BJ (cell line): Measurements from ENCODE around the gene VTA1. TPM values are rescaled to one million over a fixed set of nuclear protein-coding genes. Genes with fewer than 3 reads are reported as not detected.
A peak's percentile ranks its signal among the peaks of the same experiment; 100 is the strongest.
"Not testable (repeated sequence)": the region's sequence is repeated elsewhere in the genome, so short reads cannot be mapped to it uniquely, and the experiment has no call there.

Source experiments
- CTCF ChIA-PET: fragments of 350-600 bp; formaldehyde crosslinking; extraction: SDS; loops from one replicate; lab custom pipeline; 2021; ENCODE audit warnings: antibody characterized with exemption, inconsistent platforms; lab: Yijun Ruan, JAX
- POLR2A ChIA-PET: fragments of 300-600 bp; sonication (Branson Sonifier 250); formaldehyde crosslinking; extraction: SDS; loops from one replicate; lab custom pipeline; 2021; ENCODE audit warnings: antibody characterized with exemption; lab: Charles Lee
- DNase-seq: peaks from one replicate; pipeline ENCODE4 v3.0.0-alpha.2; 2011; ENCODE audit warnings: low read depth
- H3K27me3 ChIP-seq: 2 replicates; pipeline ENCODE4 v1.6.0; 2011; ENCODE audit warnings: low read length; ENCODE audit not compliant: control insufficient read depth, insufficient read depth
- H3K36me3 ChIP-seq: 2 replicates; pipeline ENCODE4 v1.5.1; 2011; ENCODE audit warnings: low read length; ENCODE audit not compliant: control insufficient read depth, insufficient read depth
- H3K4me3 ChIP-seq: 2 replicates; pipeline ENCODE4 v1.5.1; 2011; ENCODE audit warnings: low read depth, mild to moderate bottlenecking, control low read depth, low read length
- polyA plus RNA-seq: library from polyadenylated mRNA; depleted of rRNA; stranded (reverse); fragments of >200 nt; gene quantifications from 2 replicates; pipeline ENCODE4 v1.2.3, GENCODE V29; 2011
- TF ChIP-seq, protein P1 (sequence below): IDR thresholded peaks from 2 replicates; pipeline ENCODE4 v1.5.1; 2011; ENCODE audit warnings: low read depth, mild to moderate bottlenecking, control low read depth, inconsistent platforms, low read length, moderate library complexity; ENCODE audit not compliant: insufficient read depth

VTA1 gene
- polyA plus RNA-seq, 1 experiment, result 66.7 TPM

GRCh38 chr6:142226731-142227130 lies 79.7 kb downstream of the VTA1 start:
- H3K4me3 ChIP-seq, result no peak overlapping the region
- TF ChIP-seq, protein P1, sequence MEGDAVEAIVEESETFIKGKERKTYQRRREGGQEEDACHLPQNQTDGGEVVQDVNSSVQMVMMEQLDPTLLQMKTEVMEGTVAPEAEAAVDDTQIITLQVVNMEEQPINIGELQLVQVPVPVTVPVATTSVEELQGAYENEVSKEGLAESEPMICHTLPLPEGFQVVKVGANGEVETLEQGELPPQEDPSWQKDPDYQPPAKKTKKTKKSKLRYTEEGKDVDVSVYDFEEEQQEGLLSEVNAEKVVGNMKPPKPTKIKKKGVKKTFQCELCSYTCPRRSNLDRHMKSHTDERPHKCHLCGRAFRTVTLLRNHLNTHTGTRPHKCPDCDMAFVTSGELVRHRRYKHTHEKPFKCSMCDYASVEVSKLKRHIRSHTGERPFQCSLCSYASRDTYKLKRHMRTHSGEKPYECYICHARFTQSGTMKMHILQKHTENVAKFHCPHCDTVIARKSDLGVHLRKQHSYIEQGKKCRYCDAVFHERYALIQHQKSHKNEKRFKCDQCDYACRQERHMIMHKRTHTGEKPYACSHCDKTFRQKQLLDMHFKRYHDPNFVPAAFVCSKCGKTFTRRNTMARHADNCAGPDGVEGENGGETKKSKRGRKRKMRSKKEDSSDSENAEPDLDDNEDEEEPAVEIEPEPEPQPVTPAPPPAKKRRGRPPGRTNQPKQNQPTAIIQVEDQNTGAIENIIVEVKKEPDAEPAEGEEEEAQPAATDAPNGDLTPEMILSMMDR, result no peak
- POLR2A ChIA-PET, result interaction anchor here (0.6 kb wide), 1 partner anchor 18 kb away, joined by 3 read pairs; no protein-coding TSS in a partner anchor
- CTCF ChIA-PET, result interaction anchor here (0.7 kb wide), 1 partner anchor 77 kb away, joined by 3 read pairs; no protein-coding TSS in a partner anchor
- no peaks in the 10 kb centered on the region for H3K27me3 ChIP-seq
- H3K36me3 ChIP-seq, result no peaks in the 10 kb centered on the region
- no peak for DNase-seq

- H3K27me3 ChIP-seq, H3K36me3 ChIP-seq, POLR2A ChIA-PET, DNase-seq, H3K4me3 ChIP-seq, CTCF ChIA-PET: not testable (repeated sequence)
Measured at GRCh38 chr6:142229518-142230270, 82.6 kb downstream of the VTA1 start.

- not testable (repeated sequence) for DNase-seq
- CTCF ChIA-PET, result interaction anchor here (0.6 to 1.6 kb wide), 5 partner anchors 17 to 164 kb away, joined by 3 to 5 read pairs (median 3); no protein-coding TSS in a partner anchor
- TF ChIP-seq, protein P1, result 0 out of 2 replicates have a peak, but pooled peaks have one; percentile 28
Measured at GRCh38 chr6:142232206-142233044, 85.4 kb downstream of the VTA1 start.

GRCh38 chr6:142233945-142234682 lies 87.1 kb downstream of the VTA1 start:
- CTCF ChIA-PET, result interaction anchor here (0.9 kb wide), 2 partner anchors 20 to 27 kb away, joined by 3 read pairs; no protein-coding TSS in a partner anchor
- no peaks in the 10 kb centered on the region for H3K36me3 ChIP-seq
- no peaks in the 10 kb centered on the region for H3K27me3 ChIP-seq
- TF ChIP-seq, protein P1, result no peak
- no peak for DNase-seq
- POLR2A ChIA-PET, result no interaction called here
- no peak overlapping the region for H3K4me3 ChIP-seq

More at GRCh38 chr6:142232206-142233044, 85.4 kb downstream of the VTA1 start:
- H3K27me3 ChIP-seq, POLR2A ChIA-PET, H3K36me3 ChIP-seq, H3K4me3 ChIP-seq: not testable (repeated sequence)

DNA sequence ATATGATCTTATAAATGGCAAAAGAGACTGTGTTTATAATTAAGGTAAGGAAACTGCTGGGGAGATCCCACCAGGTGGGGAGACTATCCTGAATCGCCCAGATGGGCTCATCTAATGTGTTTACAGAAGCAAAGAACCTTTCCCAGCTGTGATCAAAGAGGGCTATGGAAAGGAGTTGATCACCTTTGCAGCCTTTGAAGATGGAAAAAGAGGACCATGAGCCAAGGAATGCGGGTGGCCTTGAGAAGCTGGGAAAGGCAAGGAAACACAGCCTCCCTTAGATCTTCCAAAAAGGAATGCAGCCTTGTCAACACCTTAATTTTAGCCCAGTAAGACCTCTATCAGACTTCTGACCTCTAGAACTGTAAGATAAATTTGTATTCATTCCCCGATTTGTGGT lies 88.2 kb downstream of the VTA1 start:
- no peaks in the 10 kb centered on the region for H3K27me3 ChIP-seq
- CTCF ChIA-PET, result no interaction called here
- TF ChIP-seq, protein P1, result no peak
- no peak for DNase-seq
- H3K36me3 ChIP-seq, result no peaks in the 10 kb centered on the region
- POLR2A ChIA-PET, result no interaction called here
- no peak overlapping the region for H3K4me3 ChIP-seq
